Hepatocyte (in vitro differentiated cells): ENCODE measurements around the gene CNN3. TPM values are rescaled to one million over a fixed set of nuclear protein-coding genes. Genes with fewer than 3 reads are reported as not detected.

Experiments used
- DNase-seq: peaks from one replicate; pipeline ENCODE4 v3.0.0-alpha.2; 2016; ENCODE audit warnings: low spot score
- H2AFZ ChIP-seq: fragments of 200-600 bp; sonication (generic); 2 replicates; pipeline ENCODE4 v1.6.0; 2016; ENCODE audit warnings: antibody characterized with exemption, mild to moderate bottlenecking
- H3K27ac ChIP-seq: fragments of 200-600 bp; sonication (generic); 2 replicates; pipeline ENCODE4 v1.5.1; 2016; ENCODE audit warnings: mild to moderate bottlenecking
- H3K27me3 ChIP-seq: fragments of 200-600 bp; sonication (generic); 2 replicates; pipeline ENCODE4 v1.6.1; 2016
- H3K36me3 ChIP-seq: fragments of 200-600 bp; sonication (generic); replicated peaks from 2 replicates; pipeline ENCODE4 v1.5.1; 2016; ENCODE audit warnings: low read depth; ENCODE audit not compliant: insufficient read depth
- H3K4me1 ChIP-seq: fragments of 200-600 bp; sonication (generic); 2 replicates; pipeline ENCODE4 v1.5.1; 2016; ENCODE audit warnings: mild to moderate bottlenecking, moderate library complexity; ENCODE audit not compliant: insufficient read depth
- H3K4me2 ChIP-seq: fragments of 200-600 bp; sonication (generic); 2 replicates; pipeline ENCODE4 v1.6.0; 2016
- H3K4me3 ChIP-seq: fragments of 200-600 bp; sonication (generic); 2 replicates; pipeline ENCODE4 v1.5.1; 2016; ENCODE audit warnings: mild to moderate bottlenecking
- H3K79me2 ChIP-seq: fragments of 200-600 bp; sonication (generic); 2 replicates; pipeline ENCODE4 v1.6.0; 2017; ENCODE audit warnings: mild to moderate bottlenecking
- H3K9me2 ChIP-seq: fragments of 200-600 bp; sonication (generic); replicated peaks from 2 replicates; pipeline ENCODE4 v1.6.0; 2017; ENCODE audit warnings: mild to moderate bottlenecking; ENCODE audit not compliant: insufficient read depth
- H3K9me3 ChIP-seq: fragments of 200-600 bp; sonication (generic); 2 replicates; pipeline ENCODE4 v1.5.1; 2016; ENCODE audit warnings: low read depth, mild to moderate bottlenecking
- H4K20me1 ChIP-seq: fragments of 200-600 bp; sonication (generic); 2 replicates; pipeline ENCODE4 v1.6.0; 2016; ENCODE audit warnings: mild to moderate bottlenecking; ENCODE audit not compliant: insufficient read depth, poor library complexity, severe bottlenecking
- CTCF ChIP-seq: fragments of 200-600 bp; sonication (generic); IDR thresholded peaks from 2 replicates; pipeline ENCODE4 v1.5.1; 2016; ENCODE audit warnings: antibody characterized with exemption, mild to moderate bottlenecking; ENCODE audit not compliant: poor library complexity
- EZH2 ChIP-seq: fragments of 200-600 bp; sonication (generic); IDR thresholded peaks from 2 replicates; pipeline ENCODE4 v1.6.1; 2016; ENCODE audit warnings: antibody characterized with exemption, mild to moderate bottlenecking, borderline replicate concordance
- EZH2phosphoT487 ChIP-seq: fragments of 200-600 bp; sonication (generic); IDR thresholded peaks from one replicate; pipeline ENCODE4 v1.6.1; 2018; ENCODE audit warnings: antibody characterized with exemption, mild to moderate bottlenecking, low read depth, moderate library complexity; ENCODE audit not compliant: unreplicated experiment, severe bottlenecking
- WGBS: methylation state at CpG from one replicate; pipeline ENCODE4 v1.1.6; 2016; ENCODE audit warnings: low lambda C conversion rate; ENCODE audit errors: missing lambda C conversion rate; 5-methylcytosine and 5-hydroxymethylcytosine counted together
- polyA plus RNA-seq: library from polyadenylated mRNA; unstranded; fragments of >200 nt; fragmentation: Nextera tagmentation; extraction: Ambion mirVana; gene quantifications from 2 replicates; pipeline ENCODE4 v1.2.1, GENCODE V29; 2016
- total RNA-seq: library from RNA; depleted of rRNA; stranded (reverse); fragments of >200 nt; gene quantifications from 2 replicates; pipeline ENCODE4 v1.2.3, GENCODE V29; 2014

CNN3 gene
- total and polyA plus RNA-seq, 2 experiments from 2014 or later: 256 to 420 TPM

- H3K4me1 ChIP-seq: peaks cover 6% of the 10 kb centered on the region
- no peaks in the 10 kb centered on the region for H3K36me3 ChIP-seq
- H3K4me3 ChIP-seq: no peak overlapping the region
- H3K9me3 ChIP-seq: no peaks in the 10 kb centered on the region
- no peak for DNase-seq
- H3K4me2 ChIP-seq: no peak overlapping the region
- no peak for TF ChIP-seq CTCF
- no peak for TF ChIP-seq EZH2phosphoT487
- no peak for TF ChIP-seq EZH2
- H3K79me2 ChIP-seq: no peaks in the 10 kb centered on the region
- H3K9me2 ChIP-seq: no peaks in the 10 kb centered on the region
- H4K20me1 ChIP-seq: no peaks in the 10 kb centered on the region
- peak overlapping the region; percentile 40 for H3K27ac ChIP-seq
- 93% methylated on average over 3 of the region's 3 CpGs for WGBS
- H3K27me3 ChIP-seq: no peaks in the 10 kb centered on the region
- H2AFZ ChIP-seq: no peak overlapping the region
Observed at GRCh38 chr1:94876362-94876761, 50.5 kb downstream of the CNN3 start.

- peaks cover 6% of the 10 kb centered on the region for H3K4me1 ChIP-seq
- H3K9me3 ChIP-seq: no peaks in the 10 kb centered on the region
- no peaks in the 10 kb centered on the region for H4K20me1 ChIP-seq
- no peak overlapping the region for H3K4me2 ChIP-seq
- H3K27me3 ChIP-seq: no peaks in the 10 kb centered on the region
- H2AFZ ChIP-seq: no peak overlapping the region
- no peaks in the 10 kb centered on the region for H3K79me2 ChIP-seq
- TF ChIP-seq CTCF: no peak
- no peak overlapping the region for H3K4me3 ChIP-seq
- DNase-seq: no peak
- no peaks in the 10 kb centered on the region for H3K9me2 ChIP-seq
- peak overlapping the region; percentile 40 for H3K27ac ChIP-seq
- 93% methylated on average over 4 of the region's 4 CpGs for WGBS
- H3K36me3 ChIP-seq: no peaks in the 10 kb centered on the region
Observed at GRCh38 chr1:94875794-94876193, 51.1 kb downstream of the CNN3 start.

- H3K9me3 ChIP-seq: no peaks in the 10 kb centered on the region
- H3K9me2 ChIP-seq: no peaks in the 10 kb centered on the region
- H3K36me3 ChIP-seq: no peaks in the 10 kb centered on the region
- no peaks in the 10 kb centered on the region for H4K20me1 ChIP-seq
- H3K27ac ChIP-seq: peak overlapping the region; percentile 78
- no peak overlapping the region for H2AFZ ChIP-seq
- no peak overlapping the region for H3K4me3 ChIP-seq
- TF ChIP-seq EZH2 (no peak), EZH2phosphoT487 (no peak), CTCF (no peak)
- peaks cover 6% of the 10 kb centered on the region for H3K4me1 ChIP-seq
- no peak for DNase-seq
- H3K27me3 ChIP-seq: no peaks in the 10 kb centered on the region
- H3K4me2 ChIP-seq: no peak overlapping the region
- WGBS: 89% methylated on average over 6 of the region's 6 CpGs
- H3K79me2 ChIP-seq: no peaks in the 10 kb centered on the region
Observed at GRCh38 chr1:94874423-94874822, 52.5 kb downstream of the CNN3 start.
